Measurements from ENCODE around the gene IGSF21. TPM values are rescaled to one million over a fixed set of nuclear protein-coding genes. Genes with fewer than 3 reads are reported as not detected.

IGSF21 gene
- total and polyA plus RNA-seq, 2 donors (not counting 3 experiments of a cell fraction or from before 2014, with no cell fraction given), result not detected

GRCh38 chr1:18142471-18142870, 34.9 kb downstream of the IGSF21 start:
- Histone ChIP-seq H4K20me1 (replicated peaks; ENCODE audit: control insufficient read depth, extremely low read depth, insufficient read depth, low read length) (no peaks in the 10 kb centered on the region), H3K79me2 (ENCODE audit: control insufficient read depth, insufficient read depth, low read length) (no peaks in the 10 kb centered on the region), H2AFZ (ENCODE audit: low read depth, low read length) (no peak overlapping the region), H3K4me2 (ENCODE audit: insufficient read depth, low read length) (no peak overlapping the region), H3K27me3 (ENCODE audit: control insufficient read depth in 2 of 2, insufficient read depth in 2 of 2, low read length in 2 of 2) (no peaks in the 10 kb centered on the region), H3K9me1 (replicated peaks; ENCODE audit: control insufficient read depth, extremely low read depth, insufficient read depth, low read length) (no peaks in the 10 kb centered on the region), H3K36me3 (ENCODE audit: control insufficient read depth in 2 of 2, extremely low read depth in 1 of 2, insufficient read depth in 2 of 2, low read length in 2 of 2) (no peaks in the 10 kb centered on the region), H3K9me3 (replicated peaks; ENCODE audit: control insufficient read depth, insufficient read depth, low read length) (no peaks in the 10 kb centered on the region), H3K4me3 (replicated peaks in 1 of 3; ENCODE audit: insufficient read depth in 1 of 3, low read depth in 1 of 3, low read length in 3 of 3) (no peak overlapping the region), H3K27ac (ENCODE audit: insufficient read depth, low read depth, low read length) (no peak overlapping the region), H3K9ac (replicated peaks; ENCODE audit: extremely low read depth, insufficient read depth, low read length) (no peak overlapping the region), H3K4me1 (ENCODE audit: control insufficient read depth, extremely low read depth, insufficient read depth, low read length) (no peaks in the 10 kb centered on the region)
- TF ChIP-seq EZH2 (IDR thresholded peaks at IDR 0.05; ENCODE audit: borderline replicate concordance, low read depth, low read length, severe bottlenecking) (no peak), MAX (IDR thresholded peaks at IDR 0.05; ENCODE audit: insufficient read depth, insufficient read length) (no peak), POLR2AphosphoS5 (IDR thresholded peaks at IDR 0.05; ENCODE audit: insufficient read depth, low read depth, low read length) (no peak), MYC (IDR thresholded peaks at IDR 0.05; ENCODE audit: low read depth, low read length) (no peak), POLR2A (IDR thresholded peaks at IDR 0.05; ENCODE audit: low read depth, low read length) (no peak), JUN (IDR thresholded peaks at IDR 0.05; ENCODE audit: borderline replicate concordance, insufficient read depth, insufficient read length, low read depth) (no peak), CTCF (IDR thresholded peaks at IDR 0.05; ENCODE audit: extremely low read depth in 1 of 2, insufficient read depth in 1 of 2, low read depth in 1 of 2, low read length in 2 of 2) (no peak), GATA2 (IDR thresholded peaks at IDR 0.05; ENCODE audit: insufficient read depth, insufficient read length, low read depth, low read length) (no peak), FOS (IDR thresholded peaks at IDR 0.05; ENCODE audit: borderline replicate concordance, insufficient read depth, low read length) (no peak)
- CTCF ChIA-PET, result no interaction called here
- intact Hi-C loops (cut with micrococcal nuclease) (no loop called here), dilution Hi-C loops (cut with MboI; ENCODE audit: extremely low pct_ligation_motif_present, low sequenced_read_pairs) (no loop called here)
- DNase-seq (ENCODE audit: low read depth, low spot score) (no peak), FAIRE-seq (no peak)
- BruUV-seq (replicated peaks), result no TSS peak
- POLR2A ChIA-PET, result no interaction called here
